Erythroblast (primary cell): Measurements from ENCODE around the gene NRF1.

Source experiments
- GATA1 ChIP-seq: IDR thresholded peaks from 2 replicates; pipeline ENCODE4 v1.6.1; 2011; ENCODE audit warnings: low read depth, mild to moderate bottlenecking, control low read depth, low read length, moderate library complexity
- POLR2A ChIP-seq: IDR thresholded peaks from 2 replicates; pipeline ENCODE4 v1.6.1; 2011; ENCODE audit warnings: mild to moderate bottlenecking, low read length

DNA sequence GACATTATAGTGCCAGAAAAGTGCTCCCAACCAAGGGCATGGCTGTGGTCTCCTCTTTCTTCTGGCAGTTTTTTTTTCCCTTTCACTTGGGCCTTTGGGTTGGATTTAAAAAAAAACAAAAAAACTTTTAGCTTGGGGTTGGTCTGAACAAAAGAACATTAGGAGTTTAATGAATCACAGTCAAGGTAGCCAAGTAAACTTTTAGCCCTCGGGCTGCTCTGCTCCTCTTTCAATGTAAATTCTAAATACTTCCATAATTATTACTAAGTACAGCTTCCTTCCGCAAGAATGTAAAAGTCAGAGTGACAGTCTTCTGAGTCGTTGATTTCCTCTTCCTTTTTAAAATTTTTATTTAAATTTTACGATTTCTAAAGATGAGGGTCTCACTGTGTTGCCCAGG, 79.2 kb downstream of the NRF1 start:
- TF ChIP-seq POLR2A (no peak), GATA1 (no peak)
